A673 (cell line): ENCODE data around the gene SPTBN4. TPM values are rescaled to one million over a fixed set of nuclear protein-coding genes. Genes with fewer than 3 reads are reported as not detected.
"Not testable (repeated sequence)": the region's sequence is repeated elsewhere in the genome, so short reads cannot be mapped to it uniquely, and the experiment has no call there.

Source experiments
- BruUV-seq: library from RNA; stranded (reverse); fragments of 400-500 nt; replicated peaks from 2 replicates; lab custom pipeline; 2021; lab: Mats Ljungman, UMichigan
- CTCF ChIA-PET: fragments of 300-600 bp; sonication (Branson Sonifier 250); formaldehyde crosslinking; loops from one replicate; lab custom pipeline; 2022; ENCODE audit warnings: antibody characterized with exemption; lab: Charles Lee
- POLR2A ChIA-PET: fragments of 300-600 bp; sonication (Branson Sonifier 250); formaldehyde crosslinking; loops from one replicate; lab custom pipeline; 2022; ENCODE audit warnings: antibody characterized with exemption; ENCODE audit not compliant: low non-redundant PET; lab: Charles Lee
- DNase-seq: peaks from one replicate; pipeline ENCODE4 v3.0.0-alpha.2; 2015; ENCODE audit warnings: low spot score
- H3K27ac ChIP-seq: fragments of 200-600 bp; sonication (generic); 2 replicates; pipeline ENCODE4 v1.5.1; 2016; ENCODE audit warnings: mixed run types, low read depth, mild to moderate bottlenecking, mixed read lengths, antibody characterized with exemption, low read length; ENCODE audit not compliant: poor library complexity, severe bottlenecking
- H3K27me3 ChIP-seq: fragments of 200-600 bp; sonication (generic); replicated peaks from 2 replicates; pipeline ENCODE4 v1.6.1; 2017; ENCODE audit warnings: mixed run types, low read depth, mild to moderate bottlenecking, mixed read lengths, antibody characterized with exemption, low read length; ENCODE audit not compliant: insufficient read depth, poor library complexity
- H3K36me3 ChIP-seq: fragments of 200-600 bp; sonication (generic); 2 replicates; pipeline ENCODE4 v1.6.1; 2016; ENCODE audit warnings: mixed run types, mild to moderate bottlenecking, mixed read lengths, antibody characterized with exemption, low read length; ENCODE audit not compliant: insufficient read depth, poor library complexity, severe bottlenecking
- H3K4me1 ChIP-seq: fragments of 200-600 bp; sonication (generic); 2 replicates; pipeline ENCODE4 v1.6.1; 2017; ENCODE audit warnings: mixed run types, mild to moderate bottlenecking, mixed read lengths, antibody characterized with exemption, low read length; ENCODE audit not compliant: insufficient read depth, poor library complexity, severe bottlenecking
- H3K4me3 ChIP-seq: fragments of 200-600 bp; sonication (generic); 2 replicates; pipeline ENCODE4 v1.5.1; 2016; ENCODE audit warnings: low read depth, mixed run types, mild to moderate bottlenecking, mixed read lengths, low read length; ENCODE audit not compliant: poor library complexity, severe bottlenecking
- H3K9me3 ChIP-seq: fragments of 200-600 bp; sonication (generic); 2 replicates; pipeline ENCODE4 v1.6.1; 2016; ENCODE audit warnings: mixed run types, low read depth, mild to moderate bottlenecking, mixed read lengths, antibody characterized with exemption, low read length; ENCODE audit not compliant: poor library complexity, severe bottlenecking
- CTCF ChIP-seq: fragments of 300-800, 200-600 bp; sonication (generic); conservative IDR thresholded peaks from 2 replicates; pipeline ENCODE4 v1.5.1; 2017; ENCODE audit warnings: low read depth, mild to moderate bottlenecking, antibody characterized with exemption, low read length, moderate library complexity, mixed read lengths
- EZH2 ChIP-seq: fragments of 200-600 bp; sonication (generic); IDR thresholded peaks from 2 replicates; pipeline ENCODE4 v1.6.1; 2017; ENCODE audit warnings: borderline replicate concordance, low read depth, mild to moderate bottlenecking, mixed read lengths, antibody characterized with exemption, low read length; ENCODE audit not compliant: poor library complexity, severe bottlenecking
- intact Hi-C: fragments of 100-400 bp; cut with micrococcal nuclease; formaldehyde crosslinking; loops from one replicate; pipeline ENCODE4 v1.10.0; 2022; ENCODE audit not compliant: unreplicated experiment
- total RNA-seq: library from RNA; stranded (reverse); gene quantifications from 2 replicates; pipeline ENCODE4 v1.2.3, GENCODE V29; 2021

SPTBN4 gene
- total RNA-seq, 1 experiment from 2014 or later = 0.43 TPM

- peak; percentile 82 for TF ChIP-seq CTCF
- no peak for TF ChIP-seq EZH2
- ChIA-PET POLR2A (interaction anchor here (0.6 to 1.4 kb wide), 3 partner anchors 17 to 1899 kb away, joined by 3 to 5 read pairs (median 5); no protein-coding TSS in a partner anchor), CTCF (no interaction called here)
- no peaks in the 10 kb centered on the region for H3K9me3 ChIP-seq
- peak within 1 kb of the TSS; percentile 91 for H3K27ac ChIP-seq
- peaks cover 10% of the 10 kb centered on the region for H3K36me3 ChIP-seq
- BruUV-seq = TSS peak; percentile 59
- peak; percentile 100 for DNase-seq
- H3K4me3 ChIP-seq = peak within 1 kb of the TSS; percentile 68
- H3K4me1 ChIP-seq = peaks cover 6% of the 10 kb centered on the region
- intact Hi-C loops = loop anchor here (5.0 kb wide), 2 partner anchors 97 to 123 kb away; no protein-coding TSS in a partner anchor
- H3K27me3 ChIP-seq = no peaks in the 10 kb centered on the region
These were observed 41.1 kb upstream of the SPTBN4 start, which contains the start of gene SERTAD1 for GRCh38 chr19:40425450-40426287. Gene SERTAD1, minus strand, starts transcription at chr19:40425992. Its CDS starts 2,446 bp downstream, at chr19:40423546.

- POLR2A ChIA-PET, H3K9me3 ChIP-seq, H3K36me3 ChIP-seq, H3K27me3 ChIP-seq, BruUV-seq, DNase-seq, H3K4me1 ChIP-seq, CTCF ChIA-PET, H3K4me3 ChIP-seq, H3K27ac ChIP-seq: not testable (repeated sequence)
- intact Hi-C loops = loop anchor here (5.0 kb wide), 2 partner anchors 94 to 126 kb away; no protein-coding TSS in a partner anchor
These were observed 38.6 kb upstream of the SPTBN4 start for GRCh38 chr19:40428197-40428596.

- peaks cover 11% of the 10 kb centered on the region for H3K4me1 ChIP-seq
- H3K36me3 ChIP-seq, H3K27me3 ChIP-seq, intact Hi-C loops, H3K4me3 ChIP-seq, H3K9me3 ChIP-seq, H3K27ac ChIP-seq, DNase-seq, CTCF ChIA-PET, POLR2A ChIA-PET, BruUV-seq: not testable (repeated sequence)
These were observed 36.6 kb upstream of the SPTBN4 start for GRCh38 chr19:40430242-40430641.

GRCh38 chr19:40431698-40432097 lies 35.1 kb upstream of the SPTBN4 start:
- Histone ChIP-seq H3K9me3 (no peaks in the 10 kb centered on the region), H3K36me3 (no peaks in the 10 kb centered on the region), H3K27ac (no peak overlapping the region), H3K4me3 (no peak overlapping the region), H3K4me1 (peaks cover 11% of the 10 kb centered on the region), H3K27me3 (no peaks in the 10 kb centered on the region)
- intact Hi-C loops = no loop called here
- POLR2A ChIA-PET = no interaction called here
- no TSS peak for BruUV-seq
- CTCF ChIA-PET = no interaction called here
- DNase-seq = no peak
- TF ChIP-seq EZH2 = no peak
- no peak for TF ChIP-seq CTCF

- POLR2A ChIA-PET = interaction anchor here (0.7 kb wide), 1 partner anchor 24 kb away, joined by 3 read pairs; no protein-coding TSS in a partner anchor
- DNase-seq, intact Hi-C loops, H3K36me3 ChIP-seq, BruUV-seq, H3K9me3 ChIP-seq, H3K27me3 ChIP-seq: not testable (repeated sequence)
- Histone ChIP-seq H3K4me1 (peaks cover 11% of the 10 kb centered on the region), H3K27ac (peak overlapping the region; percentile 87), H3K4me3 (peak overlapping the region; percentile 40)
- CTCF ChIA-PET = interaction anchor here (0.6 kb wide), 1 partner anchor 31 kb away, joined by 4 read pairs; no protein-coding TSS in a partner anchor
These were observed 34.0 kb upstream of the SPTBN4 start for GRCh38 chr19:40432760-40433159.
